Stimulated activated CD8-positive, alpha-beta memory T cell treated with anti-CD3 and anti-CD28 coated beads, Interleukin-15, amount 100 ng/mL, for 48 hours (primary cell): ENCODE results near the gene ARL6.
A peak's percentile ranks its signal among the peaks of the same experiment; 100 is the strongest.

ENCODE experiments used
- DNase-seq, 2 donors: peaks; one replicate each; pipeline ENCODE4 v3.0.0-alpha.2; 2020; ENCODE audit warnings: low read depth in 2 of 2

The ARL6 gene

GRCh38 chr3:97764407-97765238 lies at the start of gene ARL6:
Gene ARL6 (plus strand): TSS chr3:97764758. CDS start chr3:97768108, 3,350 bp downstream.
- DNase-seq: peak; percentile 58 to 62

GRCh38 chr3:97719156-97719821 lies 45.3 kb upstream of the ARL6 start:
- DNase-seq: peak; percentile 32 to 34

GRCh38 chr3:97720417-97720816 lies 44.1 kb upstream of the ARL6 start:
- DNase-seq: no peak

GRCh38 chr3:97721446-97721845 lies 43.1 kb upstream of the ARL6 start:
- no peak for DNase-seq

GRCh38 chr3:97736928-97737327 lies 27.6 kb upstream of the ARL6 start:
- no peak for DNase-seq

GRCh38 chr3:97738761-97739160 lies 25.8 kb upstream of the ARL6 start:
- DNase-seq: no peak

- DNase-seq: no peak
Observed at GRCh38 chr3:97742036-97742435, 22.5 kb upstream of the ARL6 start.

GRCh38 chr3:97744289-97744688 lies 20.3 kb upstream of the ARL6 start:
- DNase-seq: no peak

- DNase-seq: no peak
Observed at GRCh38 chr3:97763586-97764406, 762 bp upstream of the ARL6 start.

GRCh38 chr3:97765336-97765735 lies 778 bp downstream of the ARL6 start:
- no peak for DNase-seq

- DNase-seq: no peak
Observed at GRCh38 chr3:97772926-97773325, 8.4 kb downstream of the ARL6 start.

- no peak for DNase-seq
Observed at GRCh38 chr3:97778152-97778551, 13.6 kb downstream of the ARL6 start.

- DNase-seq: no peak
Observed at GRCh38 chr3:97793420-97794019, 29.0 kb downstream of the ARL6 start.

GRCh38 chr3:97795951-97796350 lies 31.4 kb downstream of the ARL6 start:
- no peak for DNase-seq

GRCh38 chr3:97804471-97804870 lies 39.9 kb downstream of the ARL6 start:
- no peak for DNase-seq

- DNase-seq: no peak
Observed at GRCh38 chr3:97810779-97811390, 46.3 kb downstream of the ARL6 start.

- peak in 1 of 2 donors; percentile 14 for DNase-seq
Observed at GRCh38 chr3:97815149-97815917, 50.8 kb downstream of the ARL6 start.

GRCh38 chr3:97816811-97817210 lies 52.3 kb downstream of the ARL6 start:
- DNase-seq: no peak

GRCh38 chr3:97817965-97818364 lies 53.4 kb downstream of the ARL6 start:
- no peak for DNase-seq

GRCh38 chr3:97820780-97821179 lies 56.2 kb downstream of the ARL6 start:
- no peak for DNase-seq
